Calu3 (cell line): Measurements from ENCODE around the gene PRIM1. TPM values are rescaled to one million over a fixed set of nuclear protein-coding genes. Genes with fewer than 3 reads are reported as not detected.
"Not testable (repeated sequence)": the region's sequence is repeated elsewhere in the genome, so short reads cannot be mapped to it uniquely, and the experiment has no call there.

Experiments
- BruUV-seq: library from RNA; stranded (reverse); fragments of 400-500 nt; replicated peaks from 2 replicates; lab custom pipeline; 2021; lab: Mats Ljungman, UMichigan
- CTCF ChIA-PET: fragments of 300-600 bp; sonication (Branson Sonifier 250); formaldehyde crosslinking; loops from one replicate; lab custom pipeline; 2022; ENCODE audit warnings: antibody characterized with exemption; lab: Charles Lee
- DNase-seq: peaks from one replicate; pipeline ENCODE4 v3.0.0; 2022
- H3K27ac Mint-ChIP-seq: one replicate; pipeline ENCODE4 v1.8.0; 2022; ENCODE audit warnings: mixed read lengths; ENCODE audit not compliant: unreplicated experiment
- H3K27me3 Mint-ChIP-seq: one replicate; pipeline ENCODE4 v1.8.0; 2022; ENCODE audit warnings: mixed read lengths; ENCODE audit not compliant: unreplicated experiment
- H3K36me3 Mint-ChIP-seq: one replicate; pipeline ENCODE4 v1.8.0; 2022; ENCODE audit warnings: mild to moderate bottlenecking, moderate library complexity, mixed read lengths; ENCODE audit not compliant: insufficient read depth, unreplicated experiment
- H3K4me1 Mint-ChIP-seq: one replicate; pipeline ENCODE4 v1.8.0; 2022; ENCODE audit warnings: mild to moderate bottlenecking, low read depth, mixed read lengths; ENCODE audit not compliant: unreplicated experiment
- H3K4me3 Mint-ChIP-seq: one replicate; pipeline ENCODE4 v1.8.0; 2022; ENCODE audit warnings: mild to moderate bottlenecking, low read depth, moderate library complexity, mixed read lengths; ENCODE audit not compliant: unreplicated experiment
- H3K9me3 Mint-ChIP-seq: one replicate; pipeline ENCODE4 v1.8.0; 2022; ENCODE audit warnings: low read depth, mixed read lengths; ENCODE audit not compliant: unreplicated experiment
- intact Hi-C: fragments of 100-400 bp; cut with micrococcal nuclease; formaldehyde crosslinking; loops from one replicate; pipeline ENCODE4 v1.10.0; 2022; ENCODE audit not compliant: unreplicated experiment
- total RNA-seq: library from RNA; stranded (reverse); gene quantifications from 2 replicates; pipeline ENCODE4 v1.2.3, GENCODE V29; 2022
- TF ChIP-seq, protein P1 (sequence below): fragments of 200-600 bp; IDR thresholded peaks from one replicate; pipeline ENCODE4 v1.8.0; 2022; ENCODE audit warnings: antibody characterized with exemption; ENCODE audit not compliant: unreplicated experiment

PRIM1 gene
- total RNA-seq, 1 experiment from 2014 or later = 39.7 TPM

DNA sequence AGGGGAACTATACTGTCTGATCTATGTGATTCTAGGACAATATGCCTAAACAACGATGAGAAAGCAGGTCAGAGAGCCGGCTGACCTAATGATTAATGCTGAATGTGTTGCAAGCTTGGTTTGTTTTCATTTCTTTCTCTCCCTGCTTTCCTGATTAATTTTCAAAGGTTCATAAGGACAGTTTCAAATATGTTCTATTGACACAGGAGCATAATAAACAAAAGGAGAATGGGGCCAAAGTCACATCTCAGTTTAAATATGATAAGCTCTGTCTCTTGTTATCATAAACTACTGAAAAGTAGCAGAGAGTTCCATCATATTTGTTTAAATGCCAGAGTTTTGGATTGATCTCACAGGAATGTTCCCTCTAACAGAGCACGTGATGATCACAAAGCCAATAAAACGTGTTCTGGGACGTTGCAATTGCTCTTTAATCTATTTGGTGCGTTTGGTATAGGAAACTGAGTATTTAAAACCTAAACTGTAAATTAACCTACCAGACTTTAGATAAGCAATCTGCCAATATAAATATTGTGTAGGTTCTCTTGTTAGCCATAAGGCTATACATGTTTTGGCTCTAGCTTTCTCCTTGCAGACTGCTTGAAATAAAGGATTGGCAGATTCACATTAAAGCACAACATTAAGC lies 7.3 kb upstream of the PRIM1 start:
- no peak for DNase-seq
- TF ChIP-seq, protein P1, sequence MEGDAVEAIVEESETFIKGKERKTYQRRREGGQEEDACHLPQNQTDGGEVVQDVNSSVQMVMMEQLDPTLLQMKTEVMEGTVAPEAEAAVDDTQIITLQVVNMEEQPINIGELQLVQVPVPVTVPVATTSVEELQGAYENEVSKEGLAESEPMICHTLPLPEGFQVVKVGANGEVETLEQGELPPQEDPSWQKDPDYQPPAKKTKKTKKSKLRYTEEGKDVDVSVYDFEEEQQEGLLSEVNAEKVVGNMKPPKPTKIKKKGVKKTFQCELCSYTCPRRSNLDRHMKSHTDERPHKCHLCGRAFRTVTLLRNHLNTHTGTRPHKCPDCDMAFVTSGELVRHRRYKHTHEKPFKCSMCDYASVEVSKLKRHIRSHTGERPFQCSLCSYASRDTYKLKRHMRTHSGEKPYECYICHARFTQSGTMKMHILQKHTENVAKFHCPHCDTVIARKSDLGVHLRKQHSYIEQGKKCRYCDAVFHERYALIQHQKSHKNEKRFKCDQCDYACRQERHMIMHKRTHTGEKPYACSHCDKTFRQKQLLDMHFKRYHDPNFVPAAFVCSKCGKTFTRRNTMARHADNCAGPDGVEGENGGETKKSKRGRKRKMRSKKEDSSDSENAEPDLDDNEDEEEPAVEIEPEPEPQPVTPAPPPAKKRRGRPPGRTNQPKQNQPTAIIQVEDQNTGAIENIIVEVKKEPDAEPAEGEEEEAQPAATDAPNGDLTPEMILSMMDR = no peak
- no peak overlapping the region for H3K27ac Mint-ChIP-seq
- H3K4me3 Mint-ChIP-seq = no peak overlapping the region
- intact Hi-C loops = loop anchor here (5.0 kb wide), 1 partner anchor 353 kb away; the partner anchor contains the start of gene STAT6
- H3K4me1 Mint-ChIP-seq = no peaks in the 10 kb centered on the region
- no peaks in the 10 kb centered on the region for H3K27me3 Mint-ChIP-seq
- no peaks in the 10 kb centered on the region for H3K36me3 Mint-ChIP-seq
- no TSS peak for BruUV-seq
- CTCF ChIA-PET = interaction anchor here (0.7 kb wide), 1 partner anchor 34 kb away, joined by 5 read pairs; no protein-coding TSS in a partner anchor
- H3K9me3 Mint-ChIP-seq = peaks cover 3% of the 10 kb centered on the region

DNA sequence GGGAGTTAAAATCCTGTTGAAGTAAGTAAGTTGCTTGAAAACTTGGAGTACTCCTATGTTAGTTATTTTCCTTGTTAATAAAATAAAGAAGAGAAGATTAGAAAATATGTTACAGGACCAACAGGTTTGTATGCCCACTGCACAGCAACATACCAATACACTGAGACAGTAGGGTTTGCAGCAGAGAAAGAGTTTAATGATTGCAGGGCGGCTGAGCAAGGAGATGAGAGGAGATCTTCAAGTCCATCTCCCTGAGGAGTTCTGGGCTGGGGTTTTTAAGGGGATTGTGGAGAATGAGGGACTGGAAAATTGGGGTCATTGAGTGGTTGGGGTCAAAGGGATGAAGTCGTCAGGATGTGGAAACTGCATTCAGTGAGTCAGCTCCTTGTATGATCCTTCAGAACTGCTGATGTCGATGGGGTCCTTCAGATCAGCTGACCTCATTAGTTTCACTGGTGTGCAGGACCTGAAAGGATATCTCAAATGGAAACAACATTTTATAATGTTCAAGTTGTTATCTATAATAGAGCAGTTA lies 6.7 kb upstream of the PRIM1 start:
- Mint-ChIP-seq H3K4me1 (no peaks in the 10 kb centered on the region), H3K27ac (no peak overlapping the region), H3K36me3 (no peaks in the 10 kb centered on the region), H3K9me3 (peaks cover 3% of the 10 kb centered on the region), H3K4me3 (no peak overlapping the region), H3K27me3 (no peaks in the 10 kb centered on the region)
- intact Hi-C loops = loop anchor here (5.0 kb wide), 1 partner anchor 354 kb away; the partner anchor contains the start of gene STAT6
- CTCF ChIA-PET = no interaction called here
- TF ChIP-seq, protein P1 = no peak
- no TSS peak for BruUV-seq
- no peak for DNase-seq

DNA sequence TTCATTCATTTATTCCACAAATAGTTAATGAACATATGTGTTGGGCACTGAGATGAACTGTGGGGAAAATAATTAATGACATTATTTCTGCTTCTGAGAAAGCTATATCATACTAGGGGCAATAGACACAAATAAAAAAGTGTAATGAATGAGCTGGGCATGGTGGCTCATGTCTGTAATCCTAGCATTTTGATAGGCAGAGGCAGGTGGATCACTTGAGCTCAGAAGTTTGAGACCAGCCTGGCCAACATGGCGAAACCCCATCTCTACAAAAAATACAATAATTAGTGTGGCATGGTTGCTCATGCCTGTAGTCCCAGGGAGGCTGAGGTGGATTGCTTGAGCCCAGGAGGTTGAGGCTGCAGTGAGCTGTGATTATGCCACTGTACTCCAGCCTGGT lies 5.8 kb upstream of the PRIM1 start:
- H3K4me3 Mint-ChIP-seq, H3K36me3 Mint-ChIP-seq, H3K4me1 Mint-ChIP-seq, BruUV-seq, H3K27ac Mint-ChIP-seq, DNase-seq, H3K27me3 Mint-ChIP-seq, H3K9me3 Mint-ChIP-seq: not testable (repeated sequence)
- intact Hi-C loops = loop anchor here (2.0 to 5.0 kb wide), 3 partner anchors 229 to 354 kb away; partner anchors contain the start of gene STAT6
- CTCF ChIA-PET = interaction anchor here (1.5 to 1.6 kb wide), 3 partner anchors 227 to 354 kb away, joined by 6 to 14 read pairs (median 7); partner anchors contain the start of gene STAT6

DNA sequence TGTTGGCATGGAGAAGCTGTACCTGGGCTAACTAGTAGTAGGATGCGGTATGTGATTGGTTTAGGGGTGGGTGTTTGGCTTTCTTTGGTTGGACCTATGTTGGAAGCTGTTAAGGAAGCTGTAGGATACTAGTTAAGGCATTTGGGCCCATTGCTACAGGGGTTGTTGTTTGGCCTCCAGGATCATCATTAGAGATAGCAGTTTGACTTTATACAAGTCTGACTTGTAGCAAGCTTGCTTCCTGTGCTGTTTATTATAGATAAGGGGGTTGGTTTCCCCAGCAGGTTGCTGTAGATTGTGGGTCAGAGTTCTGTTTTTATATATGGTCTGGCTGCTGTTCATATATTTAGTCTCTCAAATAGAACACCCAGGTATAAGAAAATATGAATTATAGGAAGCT lies 1.4 kb upstream of the PRIM1 start:
- no peak for DNase-seq
- no TSS peak for BruUV-seq
- no peak overlapping the region for H3K27ac Mint-ChIP-seq
- peaks cover 23% of the 10 kb centered on the region for H3K36me3 Mint-ChIP-seq
- no peaks in the 10 kb centered on the region for H3K9me3 Mint-ChIP-seq
- H3K27me3 Mint-ChIP-seq = no peaks in the 10 kb centered on the region
- CTCF ChIA-PET = no interaction called here
- TF ChIP-seq, protein P1 = no peak
- no peak overlapping the region for H3K4me3 Mint-ChIP-seq
- H3K4me1 Mint-ChIP-seq = peaks cover 16% of the 10 kb centered on the region
- intact Hi-C loops = no loop called here

DNA sequence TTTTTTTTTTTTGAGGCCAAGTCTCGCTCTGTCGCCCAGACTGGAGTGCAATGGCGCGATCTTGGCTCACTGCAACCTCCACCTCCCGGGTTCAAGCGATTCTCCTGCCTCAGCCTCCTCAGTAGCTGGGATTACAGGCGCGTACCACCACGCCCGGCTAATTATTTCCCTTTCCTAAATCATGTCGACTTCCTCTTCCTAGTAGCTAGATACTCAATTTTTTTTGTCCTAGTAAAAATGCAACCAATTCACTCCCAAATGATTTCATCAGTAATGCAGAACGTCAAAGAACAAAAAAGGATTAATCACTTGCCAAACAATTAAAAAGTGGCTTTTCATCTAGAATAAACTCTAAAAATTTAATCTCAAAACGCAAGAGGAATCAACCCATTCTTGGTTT lies 1.5 kb downstream of the PRIM1 start:
- CTCF ChIA-PET = not testable (repeated sequence)
- TSS peak; percentile 50 for BruUV-seq

More for the DNA sequence above, 1.5 kb downstream of the PRIM1 start:
- Mint-ChIP-seq H3K36me3 (peaks cover 31% of the 10 kb centered on the region), H3K4me1 (peaks cover 16% of the 10 kb centered on the region)
- H3K27me3 Mint-ChIP-seq, intact Hi-C loops, H3K9me3 Mint-ChIP-seq, DNase-seq, H3K4me3 Mint-ChIP-seq, H3K27ac Mint-ChIP-seq: not testable (repeated sequence)
